Liver (tissue), 9 donors: ENCODE results near the gene SLC12A1. TPM values are rescaled to one million over a fixed set of nuclear protein-coding genes. Genes with fewer than 3 reads are reported as not detected.

ENCODE experiments used
- DNase-seq: peaks from one replicate; pipeline ENCODE4 v3.0.0-alpha.2; 2017; ENCODE audit warnings: low spot score
- H3K27ac ChIP-seq, 2 donors: one replicate each; pipeline ENCODE4 v1.7.0; 2013; ENCODE audit warnings: inconsistent platforms in 2 of 2, low read length in 2 of 2, control low read depth in 1 of 2, low read depth in 1 of 2, mild to moderate bottlenecking in 1 of 2
- H3K27me3 ChIP-seq, 4 donors: one replicate each; pipeline versions ENCODE4 v1.6.1 to v1.7.0; 2013; ENCODE audit warnings: low read length in 3 of 4, inconsistent platforms in 1 of 4, mild to moderate bottlenecking in 1 of 4, moderate library complexity in 1 of 4; ENCODE audit not compliant: control insufficient read depth in 4 of 4, insufficient read depth in 4 of 4
- H3K36me3 ChIP-seq, 4 donors: one replicate each; pipeline versions ENCODE4 v1.6.1 to v1.7.0; 2013; ENCODE audit warnings: low read length in 3 of 4, mild to moderate bottlenecking in 3 of 4, low read depth in 1 of 4, moderate library complexity in 1 of 4; ENCODE audit not compliant: control insufficient read depth in 4 of 4, insufficient read depth in 3 of 4
- H3K4me1 ChIP-seq, 4 donors: one replicate each; pipeline versions ENCODE4 v1.6.1 to v1.7.0; 2013; ENCODE audit warnings: low read length in 3 of 4, mild to moderate bottlenecking in 3 of 4, moderate library complexity in 1 of 4; ENCODE audit not compliant: control insufficient read depth in 4 of 4, insufficient read depth in 4 of 4
- H3K4me3 ChIP-seq, 3 donors: one replicate each; pipeline versions ENCODE4 v1.6.1 to v1.7.0; 2013; ENCODE audit warnings: low read length in 3 of 3, control low read depth in 1 of 3, low read depth in 1 of 3, mild to moderate bottlenecking in 1 of 3
- H3K9ac ChIP-seq, 2 donors: one replicate each; pipeline ENCODE4 v1.7.0; 2013; ENCODE audit warnings: low read length in 2 of 2, mild to moderate bottlenecking in 2 of 2, moderate library complexity in 2 of 2, control low read depth in 1 of 2, low read depth in 1 of 2
- H3K9me3 ChIP-seq, 4 donors: one replicate each; pipeline versions ENCODE4 v1.6.1 to v1.7.0; 2013; ENCODE audit warnings: low read length in 3 of 4; ENCODE audit not compliant: control insufficient read depth in 4 of 4
- ATF3 ChIP-seq: IDR thresholded peaks from 2 replicates; pipeline ENCODE4 v1.6.1; 2016; ENCODE audit warnings: antibody characterized with exemption
- CTCF ChIP-seq: fragments of 150-350 bp; IDR thresholded peaks from 2 replicates; pipeline ENCODE4 v1.5.1; 2017; ENCODE audit warnings: improper control_type of control experiment, low read depth, low read length; ENCODE audit not compliant: missing input control
- EGR1 ChIP-seq, 2 donors: IDR thresholded peaks; 2 replicates each; pipeline ENCODE4 v1.6.1; 2016 to 2018; ENCODE audit warnings: antibody characterized with exemption in 2 of 2, low read depth in 2 of 2
- FOXA1 ChIP-seq: IDR thresholded peaks from 2 replicates; pipeline ENCODE4 v1.6.1; 2016; ENCODE audit warnings: antibody characterized with exemption
- FOXA2 ChIP-seq: IDR thresholded peaks from 2 replicates; pipeline ENCODE4 v1.6.1; 2016; ENCODE audit warnings: antibody characterized with exemption
- GABPA ChIP-seq, 2 donors: IDR thresholded peaks in 1 of 2; conservative IDR thresholded peaks in 1 of 2; 2 replicates each; pipeline ENCODE4 v1.6.1; 2016; ENCODE audit warnings: antibody characterized with exemption in 2 of 2, mild to moderate bottlenecking in 1 of 2, moderate library complexity in 1 of 2
- HNF4A ChIP-seq, 2 donors: conservative IDR thresholded peaks; 2 replicates each; pipeline ENCODE4 v1.6.1; 2016; ENCODE audit warnings: antibody characterized with exemption in 2 of 2, mild to moderate bottlenecking in 2 of 2
- HNF4G ChIP-seq: IDR thresholded peaks from 2 replicates; pipeline ENCODE4 v1.6.1; 2016; ENCODE audit warnings: antibody characterized with exemption
- JUND ChIP-seq, 2 donors: IDR thresholded peaks; 2 replicates each; pipeline ENCODE4 v1.6.1; 2016; ENCODE audit warnings: antibody characterized with exemption in 2 of 2
- MAX ChIP-seq: IDR thresholded peaks from 2 replicates; pipeline ENCODE4 v1.6.1; 2016; ENCODE audit warnings: antibody characterized with exemption
- NR2F2 ChIP-seq: IDR thresholded peaks from 2 replicates; pipeline ENCODE4 v1.6.1; 2016; ENCODE audit warnings: antibody characterized with exemption
- RAD21 ChIP-seq, 2 donors: IDR thresholded peaks; 2 replicates each; pipeline ENCODE4 v1.6.1; 2016; ENCODE audit warnings: antibody characterized with exemption in 2 of 2, mild to moderate bottlenecking in 2 of 2
- RXRA ChIP-seq, 2 donors: IDR thresholded peaks; 2 replicates each; pipeline ENCODE4 v1.6.1; 2017 to 2018; ENCODE audit warnings: antibody characterized with exemption in 2 of 2, mild to moderate bottlenecking in 1 of 2
- SP1 ChIP-seq: IDR thresholded peaks from 2 replicates; pipeline ENCODE4 v1.6.1; 2018; ENCODE audit warnings: antibody characterized with exemption, mild to moderate bottlenecking
- TAF1 ChIP-seq: conservative IDR thresholded peaks from 2 replicates; pipeline ENCODE4 v1.6.1; 2016; ENCODE audit warnings: antibody characterized with exemption, mild to moderate bottlenecking
- YY1 ChIP-seq: IDR thresholded peaks from 2 replicates; pipeline ENCODE4 v1.6.1; 2016; ENCODE audit warnings: antibody characterized with exemption, mild to moderate bottlenecking
- ZBTB33 ChIP-seq: IDR thresholded peaks from 2 replicates; pipeline ENCODE4 v1.6.1; 2016; ENCODE audit warnings: antibody characterized with exemption
- WGBS: extraction: QIAGEN DNeasy Blood & Tissue Kit; methylation state at CpG from one replicate; pipeline ENCODE4 v1.1.7; 2013; 5-methylcytosine and 5-hydroxymethylcytosine counted together
- polyA plus RNA-seq, 2 donors: library from polyadenylated mRNA; stranded (reverse) in 1 of 2; unstranded in 1 of 2; fragments of 200-250 nt in 1 of 2; fragments of >200 nt in 1 of 2; fragmentation: Nextera tagmentation in 1 of 2; extraction: Ambion mirVana in 1 of 2; gene quantifications; one replicate each; pipeline versions ENCODE4 v1.2.1 to v1.2.3, GENCODE V29; 2013 to 2015
- total RNA-seq, 2 donors: library from RNA; depleted of rRNA; stranded (reverse); fragments of >200 nt; gene quantifications; one replicate each; pipeline ENCODE4 v1.2.3, GENCODE V29; 2014
- donor health status: healthy.
- donor health status: healthy.
- donor health status: healthy.
- donor health status: healthy.
- donor health status: healthy.

The SLC12A1 gene
- total and polyA plus RNA-seq, 4 donors: 0.03 to 0.42 (median 0.09) TPM

GRCh38 chr15:48289628-48290027, 83.5 kb downstream of the SLC12A1 start (continued):
- no peak for TF ChIP-seq MAX
- no peak for TF ChIP-seq TAF1
- no peak for TF ChIP-seq GABPA (IDR thresholded peaks at IDR 0.05 in 1 of 2, conservative IDR thresholded peaks at IDR 0.05 in 1 of 2)
- TF ChIP-seq YY1: no peak
- no peak for TF ChIP-seq RAD21 (IDR thresholded peaks at IDR 0.05)

- Histone ChIP-seq H3K9me3 (no peaks in the 10 kb centered on the region), H3K9ac (no peak overlapping the region), H3K4me1 (peaks cover 0 to 3% (median 0%) of the 10 kb centered on the region in 4 donors), H3K4me3 (no peak overlapping the region), H3K27ac (no peak overlapping the region), H3K36me3 (no peaks in the 10 kb centered on the region), H3K27me3 (no peaks in the 10 kb centered on the region)
- WGBS: 95% methylated on average over 4 of the region's 4 CpGs
- DNase-seq: no peak
- TF ChIP-seq SP1 (no peak), ATF3 (no peak), RAD21 (IDR thresholded peaks at IDR 0.05) (no peak), HNF4G (no peak), CTCF (no peak), NR2F2 (no peak), ZBTB33 (no peak), MAX (no peak), JUND (IDR thresholded peaks at IDR 0.05) (no peak)
Observed at GRCh38 chr15:48292458-48292857, 86.4 kb downstream of the SLC12A1 start.

GRCh38 chr15:48297668-48298067, 91.6 kb downstream of the SLC12A1 start:
- H3K27ac ChIP-seq: no peak overlapping the region
- peaks cover 0 to 3% (median 0%) of the 10 kb centered on the region in 4 donors for H3K9me3 ChIP-seq
- no peak overlapping the region for H3K4me3 ChIP-seq
- H3K36me3 ChIP-seq: no peaks in the 10 kb centered on the region
- H3K9ac ChIP-seq: no peak overlapping the region
- no peak for DNase-seq
- WGBS: 86% methylated on average over 2 of the region's 2 CpGs
- H3K4me1 ChIP-seq: no peaks in the 10 kb centered on the region
- H3K27me3 ChIP-seq: no peaks in the 10 kb centered on the region
- TF ChIP-seq EGR1 (IDR thresholded peaks at IDR 0.05; ENCODE audit: low read depth in 2 of 2) (no peak), RAD21 (IDR thresholded peaks at IDR 0.05) (no peak), FOXA2 (no peak), SP1 (no peak), YY1 (no peak), ATF3 (no peak), RXRA (IDR thresholded peaks at IDR 0.05) (no peak), MAX (no peak), HNF4G (no peak), NR2F2 (no peak), CTCF (no peak), HNF4A (conservative IDR thresholded peaks at IDR 0.05) (no peak), ZBTB33 (no peak), FOXA1 (no peak), GABPA (IDR thresholded peaks at IDR 0.05 in 1 of 2, conservative IDR thresholded peaks at IDR 0.05 in 1 of 2) (no peak), JUND (IDR thresholded peaks at IDR 0.05) (no peak)
